CD4-positive, alpha-beta T cell treated with Interleukin-6 at 100 ng/mL for 8 hours (primary cell): Measurements from ENCODE around the gene TAB2.

ENCODE experiments used
- DNase-seq: peaks from one replicate; pipeline ENCODE4 v3.0.0-alpha.2; 2020; ENCODE audit warnings: mixed read lengths, low spot score

Gene TAB2

DNA sequence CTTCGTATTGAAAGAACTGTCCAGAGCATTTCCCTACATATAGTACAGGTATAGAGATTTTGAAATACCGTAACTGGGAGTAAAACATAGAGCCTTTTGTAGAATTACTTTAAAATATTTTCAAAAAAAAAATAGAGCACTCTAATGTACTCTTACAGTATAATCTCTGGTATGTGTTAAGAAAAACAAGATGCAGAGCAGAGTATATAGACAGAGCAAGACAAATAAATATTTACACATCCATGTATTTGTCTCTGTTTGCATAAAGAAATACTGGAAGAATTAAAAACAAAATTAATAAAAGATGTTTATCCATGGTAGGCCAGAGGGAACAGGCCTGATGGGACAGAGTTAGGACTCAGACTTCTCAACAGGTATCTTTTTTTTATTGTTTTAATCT, 54.5 kb downstream of the TAB2 start:
- no peak for DNase-seq

DNA sequence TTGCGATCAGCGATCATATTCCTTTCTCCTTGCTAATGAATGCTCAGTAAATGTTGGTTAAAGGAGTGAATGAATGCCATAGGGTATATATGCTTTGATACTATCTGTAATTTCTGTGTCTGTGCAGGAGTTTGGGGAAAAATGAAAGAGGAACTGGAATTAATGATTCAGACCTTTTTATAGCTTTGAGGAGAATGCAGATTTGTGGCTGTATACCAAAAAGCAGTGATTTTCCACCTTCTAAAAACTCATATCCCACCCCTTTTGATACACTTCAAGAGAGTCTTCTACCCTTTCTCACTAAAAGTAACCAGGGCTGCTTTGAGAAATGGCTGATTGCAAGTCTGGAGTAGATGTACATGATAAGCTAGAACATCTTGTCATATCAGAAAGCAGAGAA, 56.0 kb downstream of the TAB2 start:
- no peak for DNase-seq

DNA sequence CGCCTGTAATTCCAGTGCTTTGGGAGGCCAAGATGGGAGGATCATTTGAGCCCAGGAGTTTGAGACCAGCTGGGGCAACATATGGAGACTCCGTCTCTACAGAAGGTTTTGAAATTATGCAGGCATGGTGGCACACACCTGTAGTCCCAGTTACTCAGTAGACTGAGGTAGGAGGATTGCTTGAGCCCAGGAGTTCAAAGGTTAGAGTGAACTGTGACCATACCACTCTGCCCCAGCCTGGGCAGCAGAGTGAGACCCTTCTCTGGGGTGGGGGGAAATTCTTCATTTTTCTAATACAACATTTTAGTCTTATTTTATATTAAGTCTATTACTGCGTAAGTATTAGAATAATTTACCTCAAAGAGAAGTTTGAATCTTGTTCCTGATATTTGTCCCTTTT, 62.5 kb downstream of the TAB2 start:
- no peak for DNase-seq

DNA sequence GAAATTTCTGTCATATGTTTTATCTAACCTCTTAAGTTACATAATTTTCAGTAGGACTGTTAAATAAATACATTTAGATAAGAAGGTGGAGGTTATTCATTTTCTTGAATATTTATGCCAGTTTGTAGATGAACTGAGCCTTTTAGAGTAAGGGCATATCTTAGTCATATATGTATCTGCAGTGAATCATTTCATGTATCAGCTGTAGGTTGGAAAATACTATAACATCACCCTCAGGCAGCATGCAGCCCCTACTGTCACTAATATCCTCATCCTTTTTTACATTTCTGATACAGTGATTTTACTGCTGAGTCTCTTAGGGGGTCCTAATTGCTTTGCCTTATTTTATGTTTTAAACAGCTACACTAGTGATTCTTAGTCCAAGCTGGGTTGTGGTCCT, 63.0 kb downstream of the TAB2 start:
- DNase-seq: no peak

DNA sequence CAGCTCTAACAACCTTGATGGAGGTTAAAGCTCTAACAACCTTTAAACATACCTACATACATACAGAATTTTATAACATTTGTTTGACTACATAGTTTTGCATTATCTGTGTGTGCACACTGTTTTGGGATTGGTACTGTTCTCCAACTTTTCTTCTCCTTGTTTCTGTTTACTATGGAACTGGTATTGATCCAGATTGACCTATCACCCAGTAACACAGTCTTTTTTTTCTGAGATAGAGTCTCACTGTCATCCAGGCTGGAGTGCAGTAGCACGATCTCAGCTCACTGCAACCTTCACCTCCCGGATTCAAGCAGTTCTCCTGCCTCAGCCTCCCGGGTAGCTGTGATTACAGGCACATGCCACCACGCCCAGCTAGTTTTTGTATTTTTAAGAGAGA, 65.9 kb downstream of the TAB2 start:
- DNase-seq: no peak

DNA sequence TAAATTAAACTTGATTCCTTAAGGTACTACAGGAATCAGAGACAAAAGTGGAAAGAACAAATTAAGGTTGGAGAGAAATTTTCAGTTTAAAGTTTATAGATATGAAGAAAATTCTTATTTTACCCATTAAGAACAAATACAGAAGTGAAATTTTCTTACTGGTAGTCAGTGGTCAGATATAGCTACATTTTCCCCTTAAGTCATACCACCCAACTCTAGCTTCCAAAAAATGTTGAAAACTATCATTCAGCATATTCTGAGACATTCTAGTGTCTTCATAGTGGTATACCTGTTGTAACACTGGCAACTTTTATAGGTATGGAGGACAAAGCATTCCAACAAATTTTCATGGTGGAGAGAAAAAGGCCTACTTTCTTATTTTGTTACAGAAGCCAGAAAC, 67.0 kb downstream of the TAB2 start:
- DNase-seq: no peak

DNA sequence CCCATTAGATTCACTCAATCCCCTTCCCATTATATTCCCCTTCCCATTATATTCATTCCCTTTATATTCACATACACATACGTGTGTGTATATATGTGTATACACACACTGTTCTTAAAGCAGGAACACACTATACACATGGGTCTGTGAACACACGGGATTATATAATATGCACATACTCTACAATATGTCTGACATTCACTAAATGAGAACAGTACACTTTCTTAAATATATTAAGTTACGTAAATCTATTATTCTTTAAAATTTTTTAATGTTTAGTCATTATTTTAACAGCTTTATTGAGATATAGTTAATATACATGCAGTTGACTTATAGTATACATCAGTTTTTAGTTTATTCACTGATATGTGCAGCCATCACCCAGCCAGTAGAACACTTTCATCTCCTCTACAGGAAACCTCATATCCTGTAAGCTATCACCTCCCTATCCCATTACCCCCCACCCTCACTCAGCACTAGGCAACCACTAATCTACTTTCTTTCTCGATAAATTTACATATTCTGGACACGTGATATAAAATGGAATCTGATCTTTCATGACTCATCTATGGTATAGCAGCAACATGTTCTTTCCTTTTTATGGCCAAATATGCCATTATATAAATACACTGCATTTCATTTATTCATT, 68.6 kb downstream of the TAB2 start:
- no peak for DNase-seq

DNA sequence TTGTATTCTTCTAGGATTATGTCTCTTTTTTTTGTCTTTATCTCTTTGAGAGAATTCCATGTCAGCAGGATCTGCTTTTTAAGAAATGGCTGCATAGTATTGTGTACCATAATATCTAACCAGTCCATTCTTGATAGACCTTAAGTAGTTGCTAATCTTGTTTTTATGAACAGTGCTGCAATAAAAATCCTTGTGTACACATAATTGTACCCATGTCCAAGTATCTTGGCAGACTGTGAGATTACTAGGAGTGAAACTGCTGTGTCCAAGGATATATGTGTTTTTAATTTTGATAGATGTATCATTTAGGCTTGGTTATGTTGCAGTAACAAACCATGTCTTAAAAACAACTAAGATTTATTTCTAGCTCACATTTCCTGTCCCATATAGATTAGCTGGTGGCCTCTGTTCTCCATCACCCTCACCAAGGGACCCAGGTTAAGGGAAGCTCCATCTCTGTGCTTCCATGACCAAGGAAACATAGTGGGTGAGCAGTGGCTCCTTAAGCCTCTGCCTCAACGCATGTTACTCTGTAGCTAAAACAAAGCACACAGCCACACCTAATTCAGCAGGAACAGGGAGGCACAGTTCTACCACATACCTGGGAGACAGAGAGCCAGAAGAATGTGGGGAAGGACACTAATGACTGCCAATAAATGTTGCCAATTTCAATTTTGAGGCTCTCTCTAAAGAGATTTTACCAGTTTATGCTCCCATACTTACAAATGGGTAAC, 70.4 kb downstream of the TAB2 start:
- DNase-seq: no peak

DNA sequence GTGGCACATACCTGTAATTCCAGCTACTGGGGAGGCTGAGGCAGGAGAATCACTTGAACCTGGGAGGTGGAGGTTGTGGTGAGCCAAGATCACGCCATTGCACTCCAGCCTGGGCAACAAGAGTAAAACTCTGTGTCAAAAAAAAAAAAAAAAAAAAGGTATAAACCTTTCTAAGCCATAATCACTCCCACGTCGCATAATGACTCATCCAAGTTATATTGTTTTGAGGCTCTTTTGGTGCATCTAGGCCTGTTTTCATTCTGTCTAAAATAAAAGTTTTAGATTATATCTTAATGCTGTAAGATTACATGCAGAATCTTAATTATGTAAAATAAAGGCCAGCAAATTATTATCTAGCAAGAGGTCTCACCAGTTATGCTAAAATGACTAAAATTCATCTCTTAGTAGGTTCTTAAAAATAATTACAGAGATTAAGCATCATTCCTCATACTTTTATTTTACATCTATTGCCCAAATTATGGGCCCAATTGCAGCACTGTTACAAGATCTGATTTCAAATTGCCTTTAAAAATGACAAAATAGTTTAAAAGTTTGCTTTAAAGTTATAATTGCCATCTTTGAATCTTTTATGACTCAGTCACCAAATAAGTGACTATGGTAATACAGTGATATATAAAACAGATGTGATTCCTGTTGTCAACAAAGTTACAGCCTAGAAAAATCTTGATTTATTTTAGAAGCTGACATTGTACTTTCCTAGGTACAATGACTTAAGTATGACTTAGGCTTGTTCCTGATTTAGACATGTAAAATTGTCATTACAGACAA, 72.2 kb downstream of the TAB2 start:
- no peak for DNase-seq

DNA sequence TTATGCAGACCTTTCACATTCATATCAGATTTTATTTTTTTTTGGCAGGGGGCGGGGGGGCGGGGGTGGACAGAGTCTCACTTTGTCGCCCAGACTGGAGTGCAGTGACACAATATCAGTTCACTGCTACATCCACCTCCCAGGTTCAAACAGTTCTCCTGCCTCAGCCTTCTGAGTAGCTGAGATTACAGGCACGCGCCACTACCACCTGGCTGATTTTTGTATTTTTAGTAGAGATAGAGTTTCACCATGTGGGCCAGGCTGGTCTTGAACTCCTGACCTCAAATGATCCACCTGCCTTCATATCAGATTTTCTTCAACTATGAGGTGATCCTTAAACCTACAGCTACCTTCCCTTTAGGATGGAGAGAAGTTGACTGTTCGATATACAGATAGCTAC, 74.6 kb downstream of the TAB2 start:
- DNase-seq: no peak

DNA sequence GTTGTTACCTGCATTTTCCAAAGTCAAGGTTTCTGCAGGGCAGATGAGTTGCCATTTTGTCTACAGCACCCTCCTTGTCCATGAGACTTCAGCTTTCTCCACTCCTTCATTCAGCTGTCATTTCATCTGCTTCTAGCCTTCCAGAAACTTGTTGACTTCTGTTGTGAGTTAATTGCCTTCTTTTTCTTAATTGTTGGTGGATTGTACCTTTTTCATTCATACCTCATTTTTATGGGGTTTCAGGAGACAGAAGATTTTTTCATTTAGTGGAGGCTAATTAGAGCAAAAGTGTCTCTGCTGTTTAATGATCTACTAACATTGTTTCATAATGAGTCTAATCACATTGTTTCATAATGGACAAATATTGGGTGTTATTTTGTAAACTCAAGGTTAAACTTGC, 75.0 kb downstream of the TAB2 start:
- DNase-seq: no peak

DNA sequence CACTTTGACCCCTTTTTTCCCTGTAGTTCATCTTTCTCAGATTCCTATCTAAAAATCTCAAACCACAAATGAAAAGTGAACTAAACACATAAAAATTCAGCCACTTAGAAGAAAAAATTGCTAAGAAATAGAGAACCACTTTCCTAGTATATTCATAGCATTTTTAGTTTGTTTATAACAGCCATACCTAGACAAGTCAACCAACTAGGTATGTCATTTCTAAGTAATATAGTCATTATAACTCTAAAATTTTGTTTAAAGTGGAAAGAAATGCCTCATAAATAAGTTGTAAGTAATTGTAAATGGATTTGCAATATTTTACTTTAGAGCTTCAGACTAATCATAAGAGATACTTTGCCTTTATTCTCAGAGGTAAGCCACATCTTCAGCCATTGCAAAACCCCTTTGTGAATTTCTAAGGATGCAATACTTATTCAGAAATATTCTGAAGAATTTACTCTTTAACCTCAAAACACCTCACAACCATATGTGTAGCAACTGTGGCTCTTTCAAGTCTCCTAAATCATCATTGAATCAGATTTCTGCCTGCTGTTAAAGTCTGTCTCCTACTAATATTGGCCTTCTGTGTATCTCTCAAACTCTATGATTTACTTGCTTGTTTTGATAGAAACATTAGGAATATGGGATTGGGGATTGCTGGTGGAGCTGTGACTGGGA, 75.6 kb downstream of the TAB2 start:
- DNase-seq: no peak

DNA sequence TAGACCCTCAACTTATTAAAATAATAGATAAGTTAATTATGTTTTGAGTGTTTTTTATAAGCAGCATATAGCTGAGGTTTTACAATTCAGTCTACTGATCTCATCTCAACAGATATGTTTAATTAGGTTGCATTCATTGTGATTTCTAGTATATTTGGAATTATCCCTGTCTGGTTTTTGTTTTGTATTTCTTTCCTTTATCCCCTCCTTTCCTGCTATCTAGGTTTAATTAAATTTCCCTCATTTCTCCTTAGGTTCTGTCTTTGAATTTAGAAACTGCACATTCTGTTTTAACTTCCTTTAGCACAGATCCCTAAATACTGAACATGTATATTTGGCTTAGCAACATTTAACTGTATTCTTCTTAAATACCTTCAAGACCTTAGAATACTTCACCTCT, 77.7 kb downstream of the TAB2 start:
- no peak for DNase-seq

DNA sequence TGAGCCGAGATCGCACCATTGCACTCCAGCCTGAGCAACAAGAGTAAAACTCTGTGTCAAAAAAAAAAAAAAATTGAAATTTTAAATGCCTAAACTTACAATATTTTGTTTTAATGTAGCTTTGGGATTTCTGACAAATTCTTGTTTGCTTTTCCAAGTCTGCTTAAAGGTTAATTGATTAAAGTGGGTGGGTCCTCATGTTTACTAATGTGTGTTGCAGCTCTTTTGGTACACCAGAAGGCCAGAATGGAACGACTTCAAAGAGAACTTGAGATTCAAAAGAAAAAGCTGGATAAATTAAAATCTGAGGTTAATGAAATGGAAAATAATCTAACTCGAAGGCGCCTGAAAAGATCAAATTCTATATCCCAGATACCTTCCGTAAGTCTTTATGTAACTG, 79.9 kb downstream of the TAB2 start:
- no peak for DNase-seq

DNA sequence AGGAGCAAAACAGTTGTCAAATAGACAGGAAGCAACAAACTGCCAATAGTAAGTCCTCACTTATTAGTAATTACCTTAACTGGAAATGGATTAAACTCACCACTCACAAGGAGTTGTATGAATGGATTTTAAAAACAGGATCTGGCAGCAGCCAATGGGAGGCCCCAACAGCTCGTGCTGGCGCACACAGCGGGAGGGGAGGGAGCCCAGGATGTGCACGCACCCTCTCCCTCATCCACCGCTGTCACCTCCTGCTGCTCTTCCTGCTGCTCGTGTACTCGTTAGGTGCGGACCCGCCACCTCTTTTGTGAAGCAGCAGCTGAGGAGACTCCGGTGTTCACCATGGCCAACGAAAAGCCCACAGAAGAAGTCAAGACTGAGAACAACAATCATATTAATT, 82.5 kb downstream of the TAB2 start, which contains the start of gene SUMO4:
Gene SUMO4 (plus strand): TSS at position 213 of the 400 bp plus-strand sequence. CDS start 130 bp downstream, at position 343.
- no peak for DNase-seq

DNA sequence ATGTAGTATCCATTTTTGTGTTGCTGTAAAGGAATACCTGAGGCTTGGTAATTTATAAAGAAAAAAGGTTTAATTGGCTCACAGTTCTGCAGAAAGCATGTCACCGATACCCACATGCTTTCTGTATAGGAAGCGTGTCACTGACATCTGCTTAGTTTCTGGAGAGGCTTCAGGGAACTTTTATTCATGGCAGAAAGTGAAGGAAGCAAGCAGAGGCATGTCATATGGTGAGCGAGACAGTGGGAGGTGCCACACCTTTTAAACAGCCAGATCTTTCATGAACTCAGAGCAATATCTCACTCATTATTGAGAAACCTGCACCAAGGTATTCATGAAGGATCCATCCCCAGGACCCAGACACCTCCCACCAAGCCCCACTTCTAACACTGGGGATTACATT, 86.0 kb downstream of the TAB2 start:
- no peak for DNase-seq

DNA sequence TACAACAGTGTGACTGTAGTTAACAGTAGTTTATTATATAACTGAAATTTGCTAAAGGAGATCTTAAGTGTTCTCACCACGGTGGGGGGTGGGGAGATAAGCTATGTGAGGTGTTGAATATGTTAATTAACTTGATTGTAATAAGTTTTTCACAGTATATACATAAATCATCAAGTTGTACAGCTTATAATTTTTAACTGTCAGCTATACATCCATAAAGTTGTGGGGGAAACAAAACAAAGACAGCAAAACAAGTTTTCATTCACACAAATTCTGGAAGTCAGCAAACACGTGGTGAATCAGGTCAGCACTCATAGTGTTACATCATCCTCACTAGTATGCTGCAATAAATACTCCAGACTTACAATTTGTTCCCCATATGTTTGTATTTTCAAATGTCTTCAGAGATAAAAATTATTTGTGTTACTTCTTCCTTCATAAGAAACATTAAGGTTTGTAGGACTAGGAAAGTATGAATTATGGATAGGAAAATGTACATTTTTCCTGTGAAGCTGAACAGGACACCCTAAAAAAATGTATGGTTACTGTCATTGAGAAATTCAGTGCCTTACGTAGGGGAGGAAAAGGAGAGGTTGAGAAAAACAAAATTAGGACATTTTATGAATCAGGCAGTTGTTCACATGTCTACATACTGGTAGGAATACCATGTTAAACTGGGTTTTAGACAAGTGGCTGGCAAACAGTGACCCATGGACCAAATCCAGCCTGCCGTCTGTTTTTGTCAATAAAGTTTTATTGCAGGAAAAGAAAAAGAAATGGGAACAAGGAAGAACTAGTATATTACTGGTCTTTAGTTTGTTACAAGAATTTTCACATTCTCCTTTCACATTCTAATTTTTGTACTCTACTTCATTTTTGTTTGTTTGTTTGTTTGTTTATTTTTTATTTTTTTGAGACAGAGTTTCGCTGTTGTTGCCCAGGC, 88.6 kb downstream of the TAB2 start:
- no peak for DNase-seq

DNA sequence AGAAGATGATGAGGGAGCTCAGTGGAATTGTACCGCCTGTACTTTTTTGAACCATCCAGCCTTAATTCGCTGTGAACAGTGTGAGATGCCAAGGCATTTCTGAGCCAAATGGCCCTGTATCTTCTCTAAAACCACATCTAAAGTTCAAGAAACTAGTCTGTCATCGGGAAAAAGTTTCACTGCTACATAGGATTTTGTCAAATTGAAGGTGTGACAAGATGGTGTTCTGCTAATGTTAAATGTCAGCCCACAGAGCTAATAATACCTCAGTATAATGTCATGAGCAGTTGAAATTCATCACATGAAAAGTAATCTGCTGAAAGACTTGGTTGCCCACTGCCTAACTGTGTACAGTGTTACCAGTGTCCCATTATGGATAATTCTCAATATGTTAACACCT, 92.1 kb downstream of the TAB2 start:
- no peak for DNase-seq

DNA sequence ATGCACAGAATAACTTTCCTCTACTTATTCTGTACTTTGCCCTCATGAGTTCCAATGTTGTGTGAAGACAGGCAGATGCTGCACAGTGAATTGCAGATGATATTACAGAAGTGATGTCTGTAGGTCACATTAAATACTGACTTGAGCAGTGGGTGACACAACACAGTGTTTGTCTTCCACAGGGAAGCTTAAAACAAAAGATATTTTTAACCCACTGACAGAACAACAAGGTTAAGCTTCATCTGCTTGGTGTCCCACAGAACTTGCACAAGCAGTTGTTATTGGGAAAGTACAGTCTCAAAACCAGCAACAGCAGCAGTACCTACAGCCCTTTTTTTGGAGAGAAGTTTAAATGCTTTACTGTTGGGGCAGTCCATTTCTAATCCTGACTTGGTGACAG, 93.0 kb downstream of the TAB2 start:
- no peak for DNase-seq

DNA sequence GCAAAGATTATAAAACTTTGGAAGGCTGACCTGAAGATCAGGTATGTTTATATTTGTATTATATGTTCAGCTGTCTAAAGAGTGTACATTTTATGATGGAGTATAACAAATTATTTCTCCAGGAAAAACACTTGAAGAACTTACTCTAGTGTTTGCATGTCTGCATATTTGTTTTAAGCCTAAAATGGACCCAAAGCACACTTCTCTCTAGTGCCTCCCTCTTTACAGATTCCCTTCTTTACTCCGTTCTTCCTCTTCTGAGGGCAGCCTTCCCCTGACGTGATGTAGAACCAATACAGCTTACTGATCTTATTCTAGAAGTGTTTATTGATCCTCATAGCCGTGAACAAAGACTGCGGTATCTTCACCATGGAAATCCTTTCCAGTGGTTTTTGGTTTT, 96.5 kb downstream of the TAB2 start:
- DNase-seq: no peak

DNA sequence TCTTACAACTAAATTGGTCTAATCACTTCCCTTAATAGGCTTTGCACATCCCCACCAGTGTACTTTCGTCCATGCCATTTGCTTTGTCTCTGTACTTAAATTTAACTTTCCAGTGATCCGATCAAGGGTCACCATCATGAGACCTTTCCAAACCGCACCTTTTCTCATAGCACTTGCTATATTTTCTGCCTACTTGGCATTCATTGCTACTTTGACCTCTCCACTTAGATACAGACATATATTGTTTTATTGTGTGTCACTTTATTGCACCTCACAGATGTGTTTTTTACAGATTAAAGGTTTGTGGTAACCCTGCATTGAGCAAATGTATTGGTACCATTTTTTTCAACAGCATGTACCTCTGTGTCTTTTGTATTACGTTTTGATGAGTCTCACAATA, 97.3 kb downstream of the TAB2 start:
- DNase-seq: no peak
